Measurements from ENCODE around the gene SYNGR2. TPM values are rescaled to one million over a fixed set of nuclear protein-coding genes. Genes with fewer than 3 reads are reported as not detected.
A peak's percentile ranks its signal among the peaks of the same experiment; 100 is the strongest.
"Not testable (repeated sequence)": the region's sequence is repeated elsewhere in the genome, so short reads cannot be mapped to it uniquely, and the experiment has no call there.

SYNGR2 gene
- total RNA-seq, 1 donor, result 4.6 TPM

- DNase-seq (ENCODE audit: low read depth), result no peak
Observed at GRCh38 chr17:78133971-78134898, 34.1 kb upstream of the SYNGR2 start.

GRCh38 chr17:78134899-78135385, 33.4 kb upstream of the SYNGR2 start:
- DNase-seq (ENCODE audit: low read depth), result no peak
- TF ChIP-seq CTCF (IDR thresholded peaks at IDR 0.05; ENCODE audit: insufficient read depth, low read length), result no peak
- no peak overlapping the region for H3K4me3 ChIP-seq (ENCODE audit: low read depth, low read length)

More at GRCh38 chr17:78133971-78134898, 34.1 kb upstream of the SYNGR2 start:
- H3K4me3 ChIP-seq (ENCODE audit: low read depth, low read length), result no peak overlapping the region
- peak; percentile 33 for TF ChIP-seq CTCF (IDR thresholded peaks at IDR 0.05; ENCODE audit: insufficient read depth, low read length)

GRCh38 chr17:78135858-78136500, 32.4 kb upstream of the SYNGR2 start:
- H3K4me3 ChIP-seq (ENCODE audit: low read depth, low read length), result no peak overlapping the region
- TF ChIP-seq CTCF (IDR thresholded peaks at IDR 0.05; ENCODE audit: insufficient read depth, low read length), result no peak
- DNase-seq (ENCODE audit: low read depth), result no peak

GRCh38 chr17:78137392-78138203, 30.8 kb upstream of the SYNGR2 start:
- TF ChIP-seq CTCF (IDR thresholded peaks at IDR 0.05; ENCODE audit: insufficient read depth, low read length), result peak; percentile 37
- H3K4me3 ChIP-seq (ENCODE audit: low read depth, low read length), result no peak overlapping the region
- no peak for DNase-seq (ENCODE audit: low read depth)

DNA sequence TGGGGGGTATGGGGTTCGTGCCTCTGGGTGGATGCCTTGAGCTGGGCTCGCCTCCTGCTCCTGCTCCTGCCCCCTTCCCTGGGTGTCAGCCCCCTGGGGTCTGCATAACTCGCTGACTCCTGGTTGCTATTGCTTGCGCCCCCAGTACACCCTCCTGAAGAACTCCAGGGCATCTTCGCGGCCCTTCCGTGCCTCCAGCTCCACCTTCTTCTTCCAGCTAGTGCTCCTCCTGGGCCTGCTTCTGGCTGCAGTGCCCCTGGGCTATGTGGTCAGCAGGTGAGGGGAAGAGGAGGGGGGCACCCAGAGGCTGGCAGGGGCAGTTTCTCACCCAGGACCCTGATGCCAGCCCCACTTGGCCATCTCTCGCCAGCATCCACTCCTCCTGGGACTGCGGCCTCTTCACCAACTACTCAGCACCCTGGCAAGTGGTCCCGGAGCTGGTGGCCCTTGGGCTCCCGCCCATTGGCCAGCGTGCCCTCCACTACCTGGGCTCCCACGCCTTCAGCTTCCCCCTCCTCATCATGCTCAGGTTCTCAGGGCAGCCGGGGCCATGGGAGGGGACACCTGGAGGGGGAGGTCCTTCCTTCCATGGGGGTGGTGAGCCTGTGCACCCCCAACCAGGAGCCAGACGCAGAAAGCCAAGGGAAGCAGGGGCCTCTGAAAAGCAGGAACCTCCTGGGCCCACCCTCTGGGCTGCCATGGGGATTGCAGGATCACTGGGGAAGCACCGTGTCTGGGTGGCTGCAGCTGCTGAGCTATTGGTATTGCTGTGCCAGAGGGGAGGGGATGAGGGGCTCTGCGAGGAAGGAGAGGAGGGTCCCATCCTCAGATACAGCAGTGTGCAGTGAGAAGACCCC, 29.9 kb upstream of the SYNGR2 start:
- no peak for TF ChIP-seq CTCF (IDR thresholded peaks at IDR 0.05; ENCODE audit: insufficient read depth, low read length)
- no peak for DNase-seq (ENCODE audit: low read depth)
- H3K4me3 ChIP-seq (ENCODE audit: low read depth, low read length), result no peak overlapping the region

GRCh38 chr17:78139861-78140168, 28.6 kb upstream of the SYNGR2 start:
- not testable (repeated sequence) for H3K4me3 ChIP-seq (ENCODE audit: low read depth, low read length)

More at GRCh38 chr17:78139861-78140168, 28.6 kb upstream of the SYNGR2 start:
- DNase-seq (ENCODE audit: low read depth), result not testable (repeated sequence)

Measured in fibroblast of the aortic adventitia (primary cell).